ENCODE data around the gene PRPF40A.

GRCh38 chr2:152607793-152608300 lies 109.4 kb downstream of the PRPF40A start:
- TF ChIP-seq POLR2AphosphoS5 (IDR thresholded peaks at IDR 0.05; ENCODE audit: borderline replicate concordance, low read depth, low read length), result no peak
- no peak for TF ChIP-seq EZH2 (IDR thresholded peaks at IDR 0.05)
